Progenitor cell of endocrine pancreas (in vitro differentiated cells): Measurements from ENCODE around the gene TBL1X. TPM values are rescaled to one million over a fixed set of nuclear protein-coding genes. Genes with fewer than 3 reads are reported as not detected.

ENCODE experiments used
- DNase-seq: peaks from one replicate; pipeline ENCODE4 v3.0.0; 2021; ENCODE audit warnings: low spot score; ENCODE audit not compliant: unreplicated experiment
- H3K27ac Mint-ChIP-seq: 2 replicates; pipeline ENCODE4 v1.8.0; 2021; ENCODE audit warnings: mild to moderate bottlenecking, moderate library complexity, mixed read lengths
- H3K27me3 Mint-ChIP-seq: 2 replicates; pipeline ENCODE4 v1.8.0; 2021; ENCODE audit warnings: mixed read lengths
- H3K36me3 Mint-ChIP-seq: 2 replicates; pipeline ENCODE4 v1.8.0; 2022; ENCODE audit warnings: mixed read lengths; ENCODE audit not compliant: insufficient read depth
- H3K4me1 Mint-ChIP-seq: 2 replicates; pipeline ENCODE4 v1.8.0; 2021; ENCODE audit warnings: low read depth, mixed read lengths
- H3K4me3 Mint-ChIP-seq: 2 replicates; pipeline ENCODE4 v1.8.0; 2021; ENCODE audit warnings: low read depth, mild to moderate bottlenecking, moderate library complexity, mixed read lengths
- H3K9me3 Mint-ChIP-seq: 2 replicates; pipeline ENCODE4 v1.8.0; 2021; ENCODE audit warnings: low read depth, mixed read lengths
- total RNA-seq: library from RNA; stranded (reverse); gene quantifications from 2 replicates; pipeline ENCODE4 v1.2.1, GENCODE V29; 2021
- TF ChIP-seq, protein P1 (sequence below): fragments of 200-600 bp; sonication (generic); IDR thresholded peaks from one replicate; pipeline ENCODE4 v1.5.0; 2021; ENCODE audit warnings: antibody characterized with exemption, mild to moderate bottlenecking; ENCODE audit not compliant: unreplicated experiment

TBL1X gene
- total RNA-seq, 1 donor from 2014 or later = 42.7 TPM

DNA sequence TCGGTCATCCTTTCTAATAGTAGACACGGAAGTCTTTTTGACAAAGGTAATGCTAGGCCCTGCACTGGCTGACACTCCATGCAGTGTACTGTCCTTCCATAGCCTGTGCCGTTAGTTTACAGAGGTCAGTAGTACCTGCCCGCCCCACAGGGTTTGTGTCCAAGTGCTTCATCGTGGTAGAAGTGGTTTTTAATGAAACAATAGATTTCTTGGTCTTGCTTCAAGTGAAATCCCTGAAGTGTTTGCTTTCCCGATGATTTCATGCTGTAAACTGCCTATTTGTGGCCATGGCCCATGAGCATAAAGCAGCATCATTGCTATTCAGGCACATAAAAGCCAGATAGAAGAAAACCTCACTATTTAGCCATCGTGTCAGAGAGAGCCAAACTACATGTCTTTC lies 161.5 kb downstream of the TBL1X start:
- TF ChIP-seq, protein P1, sequence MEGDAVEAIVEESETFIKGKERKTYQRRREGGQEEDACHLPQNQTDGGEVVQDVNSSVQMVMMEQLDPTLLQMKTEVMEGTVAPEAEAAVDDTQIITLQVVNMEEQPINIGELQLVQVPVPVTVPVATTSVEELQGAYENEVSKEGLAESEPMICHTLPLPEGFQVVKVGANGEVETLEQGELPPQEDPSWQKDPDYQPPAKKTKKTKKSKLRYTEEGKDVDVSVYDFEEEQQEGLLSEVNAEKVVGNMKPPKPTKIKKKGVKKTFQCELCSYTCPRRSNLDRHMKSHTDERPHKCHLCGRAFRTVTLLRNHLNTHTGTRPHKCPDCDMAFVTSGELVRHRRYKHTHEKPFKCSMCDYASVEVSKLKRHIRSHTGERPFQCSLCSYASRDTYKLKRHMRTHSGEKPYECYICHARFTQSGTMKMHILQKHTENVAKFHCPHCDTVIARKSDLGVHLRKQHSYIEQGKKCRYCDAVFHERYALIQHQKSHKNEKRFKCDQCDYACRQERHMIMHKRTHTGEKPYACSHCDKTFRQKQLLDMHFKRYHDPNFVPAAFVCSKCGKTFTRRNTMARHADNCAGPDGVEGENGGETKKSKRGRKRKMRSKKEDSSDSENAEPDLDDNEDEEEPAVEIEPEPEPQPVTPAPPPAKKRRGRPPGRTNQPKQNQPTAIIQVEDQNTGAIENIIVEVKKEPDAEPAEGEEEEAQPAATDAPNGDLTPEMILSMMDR = no peak
- no peaks in the 10 kb centered on the region for H3K4me1 Mint-ChIP-seq
- peaks cover 4% of the 10 kb centered on the region for H3K36me3 Mint-ChIP-seq
- peaks cover 19% of the 10 kb centered on the region for H3K9me3 Mint-ChIP-seq
- H3K27me3 Mint-ChIP-seq = no peaks in the 10 kb centered on the region
- DNase-seq = no peak
- no peak overlapping the region for H3K4me3 Mint-ChIP-seq
- no peak overlapping the region for H3K27ac Mint-ChIP-seq

DNA sequence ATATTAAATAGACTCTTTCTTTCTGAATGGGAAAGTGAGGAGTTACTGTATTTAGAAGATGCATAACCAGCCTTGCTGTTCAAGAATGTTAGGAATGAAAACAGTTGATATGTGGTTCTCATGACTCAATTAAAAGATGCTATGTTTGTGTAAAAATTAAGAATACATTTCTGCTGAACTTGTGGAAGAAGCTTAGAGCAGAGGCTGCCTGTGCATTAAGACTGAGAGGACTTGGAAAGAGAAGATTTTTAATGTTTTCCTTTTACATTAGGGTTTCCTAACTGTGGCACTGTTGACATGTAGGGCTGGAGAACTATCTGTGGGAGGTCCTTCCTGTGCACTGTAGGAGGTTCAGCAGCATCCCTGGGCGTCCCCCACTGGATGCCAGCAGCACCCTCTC lies 163.1 kb downstream of the TBL1X start:
- Mint-ChIP-seq H3K27ac (no peak overlapping the region), H3K36me3 (peaks cover 1% of the 10 kb centered on the region), H3K4me3 (no peak overlapping the region), H3K9me3 (peaks cover 19% of the 10 kb centered on the region), H3K27me3 (no peaks in the 10 kb centered on the region), H3K4me1 (no peaks in the 10 kb centered on the region)
- no peak for DNase-seq
- TF ChIP-seq, protein P1 = no peak

DNA sequence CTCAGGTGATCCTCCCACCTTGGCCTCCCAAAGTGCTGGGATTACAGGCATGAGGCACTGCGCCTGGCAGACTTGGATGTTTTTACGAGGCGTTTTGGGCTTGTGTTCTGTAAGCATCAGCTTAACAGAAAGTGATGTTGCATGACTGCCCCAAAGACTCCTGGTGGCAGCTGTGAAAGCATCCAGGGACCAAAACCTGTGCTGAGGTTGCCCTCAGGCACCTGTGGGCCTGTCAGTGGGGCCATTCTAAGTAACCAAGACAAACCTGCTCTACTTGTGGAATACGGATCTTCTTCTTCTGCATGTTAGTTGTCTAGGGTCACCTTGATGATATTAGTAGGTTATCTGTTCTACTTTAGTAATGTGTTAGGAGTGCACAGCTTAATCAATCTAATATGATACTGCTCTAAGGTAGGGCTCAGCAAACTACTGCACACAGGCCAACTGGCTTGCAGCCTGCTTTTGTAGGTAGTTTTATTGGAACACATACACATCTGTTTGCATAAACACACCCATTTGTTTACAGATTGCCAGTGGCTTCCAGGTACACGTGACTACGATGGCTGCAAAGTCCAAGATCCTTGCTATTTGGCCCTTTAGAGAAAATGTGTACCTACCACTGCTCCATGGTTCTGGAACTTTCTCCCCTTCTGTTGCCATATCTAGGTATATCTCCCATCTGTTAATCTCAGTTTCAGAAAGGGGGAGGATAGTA lies 164.1 kb downstream of the TBL1X start:
- TF ChIP-seq, protein P1 = no peak
- Mint-ChIP-seq H3K4me1 (no peaks in the 10 kb centered on the region), H3K4me3 (no peak overlapping the region), H3K36me3 (peaks cover 1% of the 10 kb centered on the region), H3K9me3 (peaks cover 21% of the 10 kb centered on the region), H3K27ac (no peak overlapping the region), H3K27me3 (no peaks in the 10 kb centered on the region)
- DNase-seq = no peak

DNA sequence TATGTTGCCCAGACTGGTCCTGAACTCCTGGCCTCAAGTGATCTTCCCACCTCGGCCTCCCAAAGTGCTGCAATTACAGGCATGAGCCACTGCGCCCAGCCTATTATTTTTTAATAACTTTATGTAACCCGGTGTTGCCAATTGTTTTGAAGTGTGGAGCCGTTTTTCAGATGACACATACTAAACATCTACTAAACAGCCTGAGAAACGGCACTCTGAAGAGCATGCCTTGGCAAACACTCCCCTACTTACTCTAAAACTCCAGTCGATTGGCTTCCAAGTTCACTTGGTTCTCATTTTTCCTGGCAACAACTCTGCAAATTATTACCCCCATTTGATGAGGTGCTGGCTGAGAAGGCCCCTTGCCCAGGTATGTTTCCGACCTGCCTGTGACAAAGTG lies 169.7 kb downstream of the TBL1X start:
- no peaks in the 10 kb centered on the region for H3K4me1 Mint-ChIP-seq
- no peak overlapping the region for H3K27ac Mint-ChIP-seq
- no peak for DNase-seq
- H3K36me3 Mint-ChIP-seq = no peaks in the 10 kb centered on the region
- H3K4me3 Mint-ChIP-seq = no peak overlapping the region
- H3K27me3 Mint-ChIP-seq = no peaks in the 10 kb centered on the region
- TF ChIP-seq, protein P1 = no peak
- peaks cover 17% of the 10 kb centered on the region for H3K9me3 Mint-ChIP-seq

DNA sequence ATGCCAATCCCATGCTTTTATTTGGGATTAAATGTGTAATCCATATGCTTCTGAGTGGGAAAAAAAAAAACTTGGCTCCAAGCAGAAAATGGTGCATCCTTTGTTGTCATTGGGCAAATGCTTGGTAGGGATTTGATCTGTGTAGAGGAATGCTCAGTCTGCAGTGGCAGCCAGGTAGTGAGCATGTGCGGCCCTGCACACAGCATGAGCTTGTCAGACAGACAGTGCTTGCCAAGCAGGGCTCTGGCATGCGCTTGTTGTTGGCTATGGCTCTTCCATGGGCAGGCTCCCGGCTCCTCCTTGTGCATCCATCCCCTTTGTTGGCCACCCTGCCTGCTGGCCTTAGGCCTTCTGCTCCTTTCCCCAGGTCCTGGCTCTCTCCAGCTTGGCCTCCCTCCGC lies 170.5 kb downstream of the TBL1X start:
- H3K9me3 Mint-ChIP-seq = peaks cover 17% of the 10 kb centered on the region
- H3K36me3 Mint-ChIP-seq = no peaks in the 10 kb centered on the region

More for the DNA sequence above, 170.5 kb downstream of the TBL1X start:
- Mint-ChIP-seq H3K4me1 (no peaks in the 10 kb centered on the region), H3K27me3 (no peaks in the 10 kb centered on the region), H3K4me3 (no peak overlapping the region), H3K27ac (peak overlapping the region; percentile 80)
- TF ChIP-seq, protein P1 = no peak
- DNase-seq = no peak
